Natural killer cell (primary cell): ENCODE measurements around the gene ZNF678. TPM values are rescaled to one million over a fixed set of nuclear protein-coding genes. Genes with fewer than 3 reads are reported as not detected.

Experiments used
- ATAC-seq, 3 donors: fragments of 150-1000 bp in 2 of 3; fragments of 200-7000 bp in 1 of 3; cut with Tn5 transposase; 1 replicate in 1 of 3; 2 replicates in 2 of 3; pipeline ENCODE4 v1.10.0; 2021; ENCODE audit warnings: mild to moderate bottlenecking in 2 of 3, moderate library complexity in 2 of 3
- DNase-seq, 2 donors: peaks; one replicate each; pipeline versions ENCODE4 v3.0.0 to v3.0.0-alpha.2; 2013 to 2021; ENCODE audit warnings: mixed read lengths in 1 of 2
- H3K27ac ChIP-seq: one replicate; pipeline ENCODE4 v1.5.1; 2013; ENCODE audit warnings: mild to moderate bottlenecking, low read length
- H3K27me3 ChIP-seq: one replicate; pipeline ENCODE4 v1.6.1; 2013; ENCODE audit warnings: low read length; ENCODE audit not compliant: control insufficient read depth, insufficient read depth
- H3K36me3 ChIP-seq: one replicate; pipeline ENCODE4 v1.6.1; 2013; ENCODE audit warnings: low read length; ENCODE audit not compliant: control insufficient read depth, insufficient read depth
- H3K4me1 ChIP-seq: one replicate; pipeline ENCODE4 v1.6.1; 2013; ENCODE audit warnings: low read length; ENCODE audit not compliant: control insufficient read depth, insufficient read depth
- H3K4me3 ChIP-seq: one replicate; pipeline ENCODE4 v1.5.1; 2013; ENCODE audit warnings: low read length
- H3K9me3 ChIP-seq: one replicate; pipeline ENCODE4 v1.6.1; 2013; ENCODE audit warnings: low read length; ENCODE audit not compliant: control insufficient read depth, insufficient read depth
- H3K27ac Mint-ChIP-seq, 2 donors: one replicate each; pipeline ENCODE4 v1.8.0; 2022; ENCODE audit warnings: mild to moderate bottlenecking in 2 of 2, mixed read lengths in 2 of 2, moderate library complexity in 1 of 2
- H3K27me3 Mint-ChIP-seq, 2 donors: one replicate each; pipeline ENCODE4 v1.8.0; 2022; ENCODE audit warnings: low read depth in 2 of 2, mixed read lengths in 2 of 2
- H3K36me3 Mint-ChIP-seq: one replicate; pipeline ENCODE4 v1.8.0; 2022; ENCODE audit warnings: mixed read lengths
- H3K4me1 Mint-ChIP-seq, 2 donors: one replicate each; pipeline ENCODE4 v1.8.0; 2022; ENCODE audit warnings: mixed read lengths in 2 of 2
- H3K4me3 Mint-ChIP-seq: one replicate; pipeline ENCODE4 v1.8.0; 2022; ENCODE audit warnings: mild to moderate bottlenecking, moderate library complexity, mixed read lengths
- H3K9me3 Mint-ChIP-seq, 2 donors: one replicate each; pipeline ENCODE4 v1.8.0; 2022; ENCODE audit warnings: mixed read lengths in 2 of 2
- CTCF ChIP-seq: fragments of 200-600 bp; IDR thresholded peaks from one replicate; pipeline ENCODE4 v1.8.0; 2022; ENCODE audit warnings: antibody characterized with exemption
- WGBS: methylation state at CpG from one replicate; pipeline ENCODE4 v1.1.7; 2013; ENCODE audit warnings: missing lambda C conversion rate; ENCODE audit not compliant: insufficient coverage; 5-methylcytosine and 5-hydroxymethylcytosine counted together
- intact Hi-C: fragments of 100-400 bp; cut with micrococcal nuclease; formaldehyde crosslinking; loops from one replicate; pipeline ENCODE4 v1.14.2; 2022
- total RNA-seq, 4 donors: library from RNA; stranded (reverse); fragments of 120-200 nt in 1 of 4; gene quantifications; one replicate each; pipeline versions ENCODE4 v1.2.3 to v1.2.4, GENCODE V29; 2013 to 2022

ZNF678 gene
- total RNA-seq, 3 donors from 2014 or later (not counting 1 experiment from before 2014, with no cell fraction given) = 9.7 to 14.0 (median 10.7) TPM

GRCh38 chr1:227632325-227632724, 69.0 kb downstream of the ZNF678 start:
- DNase-seq = no peak
- Mint-ChIP-seq H3K9me3 (peaks cover 5 to 16% of the 10 kb centered on the region in 2 donors), H3K27ac (no peak overlapping the region), H3K4me1 (peaks cover 5 to 24% of the 10 kb centered on the region in 2 donors), H3K36me3 (peaks cover 7% of the 10 kb centered on the region), H3K27me3 (no peaks in the 10 kb centered on the region), H3K4me3 (no peak overlapping the region)
- intact Hi-C loops = no loop called here
- H3K9me3 ChIP-seq = peaks cover 60% of the 10 kb centered on the region
- ATAC-seq = no peak
- WGBS = 98% methylated on average over 13 of the region's 13 CpGs
- H3K36me3 ChIP-seq = peaks cover 2% of the 10 kb centered on the region
- H3K27me3 ChIP-seq = no peaks in the 10 kb centered on the region
- no peaks in the 10 kb centered on the region for H3K4me1 ChIP-seq
- no peak overlapping the region for H3K4me3 ChIP-seq
- H3K27ac ChIP-seq = no peak overlapping the region
- no peak for TF ChIP-seq CTCF

GRCh38 chr1:227635596-227635995, 72.2 kb downstream of the ZNF678 start:
- H3K27ac Mint-ChIP-seq = no peak overlapping the region
- DNase-seq (no peak), ATAC-seq (no peak)
- Histone ChIP-seq H3K9me3 (peaks cover 84% of the 10 kb centered on the region), H3K4me3 (no peak overlapping the region), H3K27me3 (no peaks in the 10 kb centered on the region), H3K27ac (no peak overlapping the region), H3K4me1 (no peaks in the 10 kb centered on the region), H3K36me3 (peaks cover 2% of the 10 kb centered on the region)
- H3K9me3 Mint-ChIP-seq = peaks cover 9 to 16% of the 10 kb centered on the region in 2 donors
- TF ChIP-seq CTCF = no peak
- intact Hi-C loops = no loop called here
- H3K27me3 Mint-ChIP-seq = no peaks in the 10 kb centered on the region
- H3K36me3 Mint-ChIP-seq = peaks cover 21% of the 10 kb centered on the region
- WGBS = 98% methylated on average over 9 of the region's 9 CpGs
- peaks cover 5 to 8% of the 10 kb centered on the region in 2 donors for H3K4me1 Mint-ChIP-seq
- H3K4me3 Mint-ChIP-seq = no peak overlapping the region

- H3K36me3 Mint-ChIP-seq = peaks cover 72% of the 10 kb centered on the region
Measured at GRCh38 chr1:227654431-227654830, 91.1 kb downstream of the ZNF678 start.

More at GRCh38 chr1:227654431-227654830, 91.1 kb downstream of the ZNF678 start:
- Mint-ChIP-seq H3K9me3 (peaks cover 9 to 25% of the 10 kb centered on the region in 2 donors), H3K27ac (no peak overlapping the region), H3K27me3 (no peaks in the 10 kb centered on the region), H3K4me1 (no peaks in the 10 kb centered on the region), H3K4me3 (no peak overlapping the region)
- ATAC-seq (no peak), DNase-seq (no peak)
- Histone ChIP-seq H3K27ac (no peak overlapping the region), H3K9me3 (peaks cover 23% of the 10 kb centered on the region), H3K4me3 (no peak overlapping the region), H3K36me3 (peaks cover 19% of the 10 kb centered on the region), H3K4me1 (no peaks in the 10 kb centered on the region), H3K27me3 (no peaks in the 10 kb centered on the region)
- no CpG with 5 or more reads among the region's 2 CpGs for WGBS
- TF ChIP-seq CTCF = no peak
- intact Hi-C loops = no loop called here
